HEK293 (cell line): ENCODE measurements around the gene PDXK.
"Not testable (repeated sequence)": the region's sequence is repeated elsewhere in the genome, so short reads cannot be mapped to it uniquely, and the experiment has no call there.

Experiments used
- CTCF ChIA-PET: fragments of 350-600 bp; formaldehyde crosslinking; extraction: SDS; loops from one replicate; lab custom pipeline; 2021; ENCODE audit warnings: antibody characterized with exemption; lab: Yijun Ruan, JAX
- POLR2A ChIA-PET: fragments of 300-600 bp; formaldehyde crosslinking; extraction: SDS; loops from one replicate; lab custom pipeline; 2020; ENCODE audit warnings: antibody characterized with exemption, inconsistent platforms; lab: Yijun Ruan, JAX
- H3K27ac ChIP-seq: fragments of 200-500 bp; sonication (Bioruptor generic); 2 replicates; pipeline ENCODE4 v1.5.1; 2014; ENCODE audit warnings: low read depth, low read length, control low read depth, inconsistent platforms; ENCODE audit errors: extremely low read depth
- H3K36me3 ChIP-seq, 2 experiments: fragments of 200-500 bp in 1 of 2; sonication (Bioruptor generic) in 1 of 2; 1 replicate in 1 of 2; 2 replicates in 1 of 2; pipeline ENCODE4 v1.5.1; 2014 to 2017; ENCODE audit warnings: inconsistent platforms in 2 of 2, low read length in 2 of 2; ENCODE audit not compliant: control insufficient read depth in 2 of 2, insufficient read depth in 1 of 2
- H3K4me1 ChIP-seq: fragments of 200-500 bp; sonication (Bioruptor generic); 2 replicates; pipeline ENCODE4 v1.5.1; 2014; ENCODE audit warnings: mild to moderate bottlenecking, low read length, inconsistent platforms; ENCODE audit not compliant: control insufficient read depth, insufficient read depth
- H3K4me3 ChIP-seq: 2 replicates; pipeline ENCODE4 v1.5.1; 2011; ENCODE audit warnings: low read depth, mild to moderate bottlenecking, control low read depth, low read length, moderate library complexity
- H3K9me3 ChIP-seq: fragments of 200-500 bp; sonication (Bioruptor generic); 2 replicates; pipeline ENCODE4 v1.5.1; 2014; ENCODE audit warnings: low read depth, low read length, inconsistent platforms; ENCODE audit not compliant: control insufficient read depth, insufficient read depth
- GLIS1 ChIP-seq: fragments of 450-650 bp; formaldehyde crosslinking; IDR thresholded peaks from 2 replicates; pipeline ENCODE4 v1.5.1; 2016; ENCODE audit warnings: missing biosample characterization, missing genetic modification characterization
- KLF1 ChIP-seq: fragments of 450-650 bp; formaldehyde crosslinking; IDR thresholded peaks from 2 replicates; pipeline ENCODE4 v1.5.1; 2016; ENCODE audit warnings: missing biosample characterization, missing genetic modification characterization
- PRDM10 ChIP-seq: fragments of 450-650 bp; formaldehyde crosslinking; IDR thresholded peaks from 2 replicates; pipeline ENCODE4 v1.5.1; 2016; ENCODE audit warnings: missing biosample characterization, missing genetic modification characterization
- SCRT1 ChIP-seq: fragments of 450-650 bp; formaldehyde crosslinking; IDR thresholded peaks from 2 replicates; pipeline ENCODE4 v1.5.1; 2016; ENCODE audit warnings: missing biosample characterization, missing genetic modification characterization, borderline replicate concordance
- ZBTB20 ChIP-seq: fragments of 450-650 bp; formaldehyde crosslinking; IDR thresholded peaks from 2 replicates; pipeline ENCODE4 v1.5.1; 2016; ENCODE audit warnings: missing biosample characterization, missing genetic modification characterization
- ZBTB21 ChIP-seq: fragments of 450-650 bp; formaldehyde crosslinking; IDR thresholded peaks from 2 replicates; pipeline ENCODE4 v1.5.1; 2017; ENCODE audit warnings: missing biosample characterization, missing genetic modification characterization
- ZEB2 ChIP-seq: fragments of 450-650 bp; formaldehyde crosslinking; IDR thresholded peaks from 2 replicates; pipeline ENCODE4 v1.5.1; 2016; ENCODE audit warnings: missing biosample characterization, missing genetic modification characterization
- ZFHX2 ChIP-seq: fragments of 450-650 bp; formaldehyde crosslinking; conservative IDR thresholded peaks from 2 replicates; pipeline ENCODE4 v1.5.1; 2016; ENCODE audit warnings: missing biosample characterization, missing genetic modification characterization
- ZNF121 ChIP-seq: fragments of 450-650 bp; formaldehyde crosslinking; IDR thresholded peaks from 2 replicates; pipeline ENCODE4 v1.5.1; 2016; ENCODE audit warnings: missing biosample characterization, missing genetic modification characterization
- ZNF362 ChIP-seq: fragments of 450-650 bp; formaldehyde crosslinking; IDR thresholded peaks from 2 replicates; pipeline ENCODE4 v1.5.1; 2016; ENCODE audit warnings: missing biosample characterization, missing genetic modification characterization
- ZNF530 ChIP-seq: fragments of 450-650 bp; formaldehyde crosslinking; IDR thresholded peaks from 2 replicates; pipeline ENCODE4 v1.5.1; 2016; ENCODE audit warnings: low read depth, missing biosample characterization, missing genetic modification characterization
- ZNF639 ChIP-seq: fragments of 450-650 bp; formaldehyde crosslinking; IDR thresholded peaks from 2 replicates; pipeline ENCODE4 v1.5.1; 2016; ENCODE audit warnings: missing biosample characterization, missing genetic modification characterization

PDXK gene

GRCh38 chr21:43712268-43712942 is 6.5 kb upstream of the PDXK start (continued):
- peak; percentile 72 for TF ChIP-seq KLF1 (tag by site-specific recombination)
- TF ChIP-seq ZEB2 (tag by site-specific recombination), result 0 out of 2 replicates have a peak, but pooled peaks have one; percentile 40

GRCh38 chr21:43713123-43713522 is 5.8 kb upstream of the PDXK start:
- not testable (repeated sequence) for H3K4me1 ChIP-seq, H3K4me3 ChIP-seq, H3K27ac ChIP-seq, H3K36me3 ChIP-seq, H3K9me3 ChIP-seq
- peak; percentile 92 for TF ChIP-seq ZNF121 (tag by site-specific recombination)
- peak; percentile 56 for TF ChIP-seq ZNF362 (tag by site-specific recombination)
- ChIA-PET CTCF (interaction anchor here (0.9 kb wide), 2 partner anchors 15 to 76 kb away, joined by 3 to 4 read pairs; partner anchors contain the start of gene RRP1), POLR2A (interaction anchor here (0.9 to 1.4 kb wide), 2 partner anchors 15 to 42 kb away, joined by 3 to 6 read pairs; no protein-coding TSS in a partner anchor)

GRCh38 chr21:43716376-43717165 is 2.4 kb upstream of the PDXK start:
- peaks cover 0 to 1% of the 10 kb centered on the region in 2 experiments; a peak in 1 of 3 replicates for H3K36me3 ChIP-seq
- ChIA-PET POLR2A (interaction anchor here (0.6 to 1.3 kb wide), 3 partner anchors 10 to 12 kb away, joined by 3 to 4 read pairs (median 3); no protein-coding TSS in a partner anchor), CTCF (interaction anchor here (1.0 kb wide), 1 partner anchor 12 kb away, joined by 4 read pairs; no protein-coding TSS in a partner anchor)
- no peaks in the 10 kb centered on the region for H3K9me3 ChIP-seq
- TF ChIP-seq ZNF639 (tag by site-specific recombination) (0 out of 2 replicates have a peak, but pooled peaks have one; percentile 29), ZBTB20 (tag by site-specific recombination) (peak; percentile 28; the same call in 1 of the 2 replicates), ZNF530 (no peak), ZBTB21 (tag by site-specific recombination) (no peak), ZFHX2 (tag by site-specific recombination) (peak; percentile 33; the same call in 1 of the 2 replicates), GLIS1 (tag by site-specific recombination) (peak; percentile 90)
- no peak overlapping the region for H3K4me3 ChIP-seq
- H3K27ac ChIP-seq, result no peak overlapping the region
- H3K4me1 ChIP-seq, result peaks cover 12% of the 10 kb centered on the region

GRCh38 chr21:43717166-43717853 is 1.6 kb upstream of the PDXK start:
- Histone ChIP-seq H3K4me1 (peaks cover 9% of the 10 kb centered on the region), H3K27ac (no peak overlapping the region), H3K4me3 (no peak overlapping the region), H3K9me3 (no peaks in the 10 kb centered on the region), H3K36me3 (peaks cover 0 to 8% of the 10 kb centered on the region in 2 experiments; a peak in 1 of 3 replicates)
- POLR2A ChIA-PET, result interaction anchor here (0.6 to 1.3 kb wide), 3 partner anchors 11 to 13 kb away, joined by 3 to 4 read pairs (median 3); no protein-coding TSS in a partner anchor
- no peak for TF ChIP-seq SCRT1
- TF ChIP-seq PRDM10, result peak; percentile 28
- CTCF ChIA-PET, result interaction anchor here (0.7 to 1.0 kb wide), 2 partner anchors 11 to 136 kb away, joined by 4 read pairs; no protein-coding TSS in a partner anchor
